K562 (cell line): ENCODE results near the gene EIF1. TPM values are rescaled to one million over a fixed set of nuclear protein-coding genes. Genes with fewer than 3 reads are reported as not detected.

Experiments used
- CBX8 ChIP-seq: fragments of 200-600 bp; sonication (generic); IDR thresholded peaks from 2 replicates; pipeline ENCODE4 v1.6.1; 2012; ENCODE audit warnings: borderline replicate concordance, mixed run types, low read depth, mild to moderate bottlenecking, moderate library complexity, mixed read lengths, low read length, control low read depth, inconsistent platforms; ENCODE audit not compliant: poor library complexity, severe bottlenecking; ENCODE audit errors: extremely low read depth
- FOXJ3 ChIP-seq: sonication (generic); formaldehyde crosslinking; IDR thresholded peaks from 2 replicates; pipeline ENCODE4 v1.4.0; 2020; ENCODE audit warnings: mild to moderate bottlenecking, missing genetic modification reagents
- GATAD2A ChIP-seq: fragments of 450-650 bp; IDR thresholded peaks from 2 replicates; pipeline ENCODE4 v1.6.1; 2017
- HSF4 ChIP-seq: fragments of 250-450 bp; sonication (Bioruptor Pico); IDR thresholded peaks from 2 replicates; pipeline ENCODE4 v2.1.2; 2022; ENCODE audit warnings: mild to moderate bottlenecking, moderate library complexity, borderline replicate concordance
- ILK ChIP-seq: fragments of 450-650 bp; IDR thresholded peaks from 2 replicates; pipeline ENCODE4 v1.6.1; 2016; ENCODE audit warnings: missing genetic modification characterization, low read depth, mild to moderate bottlenecking, missing compliant biosample characterization, moderate library complexity, borderline replicate concordance
- JUND ChIP-seq, 2 experiments: IDR thresholded peaks; 2 replicates in 1 of 2; 3 replicates in 1 of 2; pipeline ENCODE4 v1.6.1; 2011; ENCODE audit warnings: borderline replicate concordance in 2 of 2, low read depth in 2 of 2, low read length in 2 of 2, improper control_type of control experiment in 1 of 2, missing biosample characterization in 1 of 2, missing genetic modification characterization in 1 of 2, missing genetic modification reagents in 1 of 2
- LCOR ChIP-seq: sonication (generic); formaldehyde crosslinking; IDR thresholded peaks from 2 replicates; pipeline ENCODE4 v1.8.0; 2022; ENCODE audit warnings: mild to moderate bottlenecking, missing genetic modification reagents
- MECOM ChIP-seq: fragments of 250-450 bp; sonication (Bioruptor Pico); IDR thresholded peaks from 2 replicates; pipeline ENCODE4 v1.8.0; 2022; ENCODE audit warnings: inconsistent platforms
- MEIS2 ChIP-seq: fragments of 450-650 bp; IDR thresholded peaks from 2 replicates; pipeline ENCODE4 v1.6.1; 2014; ENCODE audit warnings: mild to moderate bottlenecking; ENCODE audit not compliant: partially characterized antibody
- NCOR1 ChIP-seq: fragments of 450-650 bp; IDR thresholded peaks from 2 replicates; pipeline ENCODE4 v1.6.1; 2016; ENCODE audit warnings: mild to moderate bottlenecking, moderate library complexity
- NFYB ChIP-seq: IDR thresholded peaks from 2 replicates; pipeline ENCODE4 v1.6.1; 2011; ENCODE audit warnings: mild to moderate bottlenecking, moderate library complexity; ENCODE audit not compliant: insufficient read length; ENCODE audit errors: extremely low read depth
- PRPF4 ChIP-seq: fragments of 200-400 bp; formaldehyde crosslinking; IDR thresholded peaks from one replicate; pipeline ENCODE4 v1.6.1; 2017; ENCODE audit warnings: low read length, low read depth, mild to moderate bottlenecking; ENCODE audit not compliant: insufficient read depth, poor library complexity, severe bottlenecking
- RBBP5 ChIP-seq: fragments of 200-600 bp; sonication (generic); IDR thresholded peaks from 2 replicates; pipeline ENCODE4 v1.6.1; 2012; ENCODE audit warnings: borderline replicate concordance, mild to moderate bottlenecking, low read length, control low read depth, inconsistent platforms; ENCODE audit not compliant: insufficient read depth, poor library complexity, severe bottlenecking
- STAG1 ChIP-seq: sonication (generic); formaldehyde crosslinking; IDR thresholded peaks from 2 replicates; pipeline ENCODE4 v1.5.0; 2020; ENCODE audit warnings: missing genetic modification reagents, borderline replicate concordance
- TCF7 ChIP-seq: sonication (generic); IDR thresholded peaks from 2 replicates; pipeline ENCODE4 v1.6.1; 2016; ENCODE audit warnings: antibody characterized with exemption, borderline replicate concordance
- ZC3H4 ChIP-seq: sonication (generic); formaldehyde crosslinking; IDR thresholded peaks from 2 replicates; pipeline ENCODE4 v1.9.0; 2021; ENCODE audit warnings: missing genetic modification reagents, borderline replicate concordance
- ZNF41 ChIP-seq: fragments of 250-450 bp; sonication (Bioruptor Pico); conservative IDR thresholded peaks from 2 replicates; pipeline ENCODE4 v1.4.0; 2020; ENCODE audit warnings: mild to moderate bottlenecking
- ZNF445 ChIP-seq: fragments of 250-450 bp; sonication (Bioruptor Pico); IDR thresholded peaks from 2 replicates; pipeline ENCODE4 v1.4.0; 2020; ENCODE audit warnings: low read depth, mild to moderate bottlenecking, moderate library complexity
- ZNF668 ChIP-seq: fragments of 250-450 bp; sonication (Bioruptor Pico); IDR thresholded peaks from 2 replicates; pipeline ENCODE4 v1.8.0; 2022; ENCODE audit warnings: mild to moderate bottlenecking, inconsistent platforms
- polyA plus RNA-seq, 8 experiments: library from polyadenylated mRNA; depleted of rRNA in 4 of 8; stranded (reverse) in 5 of 8; unstranded in 3 of 8; fragments of >200 nt; fragmentation: Nextera tagmentation in 2 of 8; fragmentation: Illumina TruSeq in 1 of 8; extraction: Ambion mirVana in 2 of 8; extraction: Trizol in 1 of 8; gene quantifications; 2 replicates each; pipeline versions ENCODE4 v1.2.1 to v1.2.3, GENCODE V29; 2011 to 2014; ENCODE audit warnings: inconsistent platforms in 1 of 8, missing spikeins in 1 of 8
- total RNA-seq, 7 experiments: library from RNA; depleted of rRNA in 6 of 7; stranded (reverse); fragments of >200 nt in 6 of 7; fragmentation: Illumina TruSeq in 2 of 7; extraction: Trizol in 2 of 7; gene quantifications; 2 replicates each; pipeline versions ENCODE4 v1.2.1 to v1.2.3, GENCODE V29; 2011 to 2021; ENCODE audit warnings: low replicate concordance in 1 of 7
- TF ChIP-seq, protein P1 (sequence below): fragments of 450-650 bp; formaldehyde crosslinking; IDR thresholded peaks from 2 replicates; pipeline ENCODE4 v1.4.0; 2020; ENCODE audit warnings: mild to moderate bottlenecking, mixed read lengths
- TF ChIP-seq, protein P2 (sequence below), 2 experiments: fragments of 450-650 bp; IDR thresholded peaks; 2 replicates each; pipeline ENCODE4 v1.6.1; 2016
- TF ChIP-seq, protein P3 (sequence below): fragments of 450-650 bp; IDR thresholded peaks from 2 replicates; pipeline ENCODE4 v1.7.0; 2016; ENCODE audit warnings: borderline replicate concordance

EIF1 gene
- total and polyA plus RNA-seq, 9 of the 15 experiments (the other 6 are each of a cell fraction or from before 2014, with no cell fraction given) = 67.0 to 1,204 (median 320) TPM

DNA sequence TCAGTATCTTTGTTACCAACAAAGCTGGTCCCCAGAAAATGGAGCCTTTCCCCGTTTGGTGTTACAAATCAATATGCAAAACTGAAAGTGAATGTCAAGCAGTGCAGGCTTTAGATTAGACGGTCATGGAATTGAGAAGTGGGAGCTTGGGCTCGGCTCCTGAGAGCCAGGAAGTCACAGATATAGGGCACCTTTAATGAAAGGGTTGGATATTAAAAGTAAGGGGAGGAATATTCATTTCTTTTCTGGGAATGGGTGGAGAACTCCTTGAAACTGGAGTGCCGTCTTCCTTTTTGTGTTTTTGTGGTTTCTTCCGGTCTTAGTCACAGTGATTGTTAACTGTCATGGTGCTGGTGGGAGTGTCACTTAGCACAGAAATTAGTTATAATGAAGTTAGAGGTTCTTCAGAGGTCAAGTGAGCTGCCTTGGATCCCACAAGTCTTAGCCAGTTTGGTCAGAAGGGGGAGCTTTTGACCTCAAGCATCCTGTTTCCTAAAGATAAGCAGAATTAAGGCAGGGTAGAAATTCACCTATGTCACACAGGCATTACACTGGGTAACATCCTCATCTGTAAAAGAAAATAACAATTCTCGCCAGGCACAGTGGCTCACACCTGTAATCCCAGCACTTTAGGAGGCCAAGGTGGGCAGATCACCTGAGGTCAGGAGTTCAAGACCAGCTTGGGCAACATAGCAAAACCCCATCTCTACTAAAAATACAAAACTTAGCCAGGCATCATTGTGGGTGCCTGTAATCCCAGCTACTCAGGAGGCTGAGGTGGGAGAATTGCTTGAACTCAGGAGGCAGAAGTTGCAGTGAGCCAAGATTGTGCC lies 9.6 kb upstream of the EIF1 start (continued):
- TF ChIP-seq HSF4 (CRISPR knock-in tag) (no peak), MECOM (CRISPR knock-in tag) (no peak), CBX8 (no peak), ZNF445 (CRISPR knock-in tag) (no peak), MEIS2 (peak; percentile 95), JUND (IDR thresholded peaks at IDR 0.05; ENCODE audit: borderline replicate concordance, low read depth, low read length) (peak; percentile 89), JUND (tag; IDR thresholded peaks at IDR 0.05; ENCODE audit: borderline replicate concordance, low read depth, low read length) (peak; percentile 63; the same call in 1 of the 3 replicates), PRPF4 (no peak), ZNF668 (CRISPR knock-in tag) (no peak), LCOR (CRISPR knock-in tag) (no peak), FOXJ3 (no peak), GATAD2A (0 out of 2 replicates have a peak, but pooled peaks have one; percentile 40), RBBP5 (no peak), TCF7 (no peak), ZC3H4 (CRISPR knock-in tag) (no peak), ILK (tag) (no peak), NCOR1 (peak; percentile 84), ZNF41 (no peak), NFYB (no peak), STAG1 (CRISPR knock-in tag) (no peak)
- TF ChIP-seq, protein P1, sequence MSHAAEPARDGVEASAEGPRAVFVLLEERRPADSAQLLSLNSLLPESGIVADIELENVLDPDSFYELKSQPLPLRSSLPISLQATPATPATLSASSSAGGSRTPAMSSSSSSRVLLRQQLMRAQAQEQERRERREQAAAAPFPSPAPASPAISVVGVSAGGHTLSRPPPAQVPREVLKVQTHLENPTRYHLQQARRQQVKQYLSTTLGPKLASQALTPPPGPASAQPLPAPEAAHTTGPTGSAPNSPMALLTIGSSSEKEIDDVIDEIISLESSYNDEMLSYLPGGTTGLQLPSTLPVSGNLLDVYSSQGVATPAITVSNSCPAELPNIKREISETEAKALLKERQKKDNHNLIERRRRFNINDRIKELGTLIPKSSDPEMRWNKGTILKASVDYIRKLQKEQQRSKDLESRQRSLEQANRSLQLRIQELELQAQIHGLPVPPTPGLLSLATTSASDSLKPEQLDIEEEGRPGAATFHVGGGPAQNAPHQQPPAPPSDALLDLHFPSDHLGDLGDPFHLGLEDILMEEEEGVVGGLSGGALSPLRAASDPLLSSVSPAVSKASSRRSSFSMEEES (CRISPR knock-in tag) = no peak
- TF ChIP-seq, protein P2, sequence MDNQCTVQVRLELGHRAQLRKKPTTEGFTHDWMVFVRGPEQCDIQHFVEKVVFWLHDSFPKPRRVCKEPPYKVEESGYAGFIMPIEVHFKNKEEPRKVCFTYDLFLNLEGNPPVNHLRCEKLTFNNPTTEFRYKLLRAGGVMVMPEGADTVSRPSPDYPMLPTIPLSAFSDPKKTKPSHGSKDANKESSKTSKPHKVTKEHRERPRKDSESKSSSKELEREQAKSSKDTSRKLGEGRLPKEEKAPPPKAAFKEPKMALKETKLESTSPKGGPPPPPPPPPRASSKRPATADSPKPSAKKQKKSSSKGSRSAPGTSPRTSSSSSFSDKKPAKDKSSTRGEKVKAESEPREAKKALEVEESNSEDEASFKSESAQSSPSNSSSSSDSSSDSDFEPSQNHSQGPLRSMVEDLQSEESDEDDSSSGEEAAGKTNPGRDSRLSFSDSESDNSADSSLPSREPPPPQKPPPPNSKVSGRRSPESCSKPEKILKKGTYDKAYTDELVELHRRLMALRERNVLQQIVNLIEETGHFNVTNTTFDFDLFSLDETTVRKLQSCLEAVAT (IDR thresholded peaks at IDR 0.05) = peak; percentile 10 to 89; a peak in 2 of 4 replicates
- TF ChIP-seq, protein P3, sequence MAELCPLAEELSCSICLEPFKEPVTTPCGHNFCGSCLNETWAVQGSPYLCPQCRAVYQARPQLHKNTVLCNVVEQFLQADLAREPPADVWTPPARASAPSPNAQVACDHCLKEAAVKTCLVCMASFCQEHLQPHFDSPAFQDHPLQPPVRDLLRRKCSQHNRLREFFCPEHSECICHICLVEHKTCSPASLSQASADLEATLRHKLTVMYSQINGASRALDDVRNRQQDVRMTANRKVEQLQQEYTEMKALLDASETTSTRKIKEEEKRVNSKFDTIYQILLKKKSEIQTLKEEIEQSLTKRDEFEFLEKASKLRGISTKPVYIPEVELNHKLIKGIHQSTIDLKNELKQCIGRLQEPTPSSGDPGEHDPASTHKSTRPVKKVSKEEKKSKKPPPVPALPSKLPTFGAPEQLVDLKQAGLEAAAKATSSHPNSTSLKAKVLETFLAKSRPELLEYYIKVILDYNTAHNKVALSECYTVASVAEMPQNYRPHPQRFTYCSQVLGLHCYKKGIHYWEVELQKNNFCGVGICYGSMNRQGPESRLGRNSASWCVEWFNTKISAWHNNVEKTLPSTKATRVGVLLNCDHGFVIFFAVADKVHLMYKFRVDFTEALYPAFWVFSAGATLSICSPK = peak; percentile 73; the same call in 1 of the 2 replicates
